Ishikawa (cell line): Measurements from ENCODE around the gene IHH.

Source experiments
- CEBPB ChIP-seq: IDR thresholded peaks from 2 replicates; pipeline ENCODE4 v1.6.1; 2012
- CREB1 ChIP-seq: IDR thresholded peaks from 2 replicates; pipeline ENCODE4 v1.6.1; 2012; ENCODE audit warnings: low read depth
- EGR1 ChIP-seq: IDR thresholded peaks from 2 replicates; pipeline ENCODE4 v1.6.1; 2012
- EP300 ChIP-seq: IDR thresholded peaks from 2 replicates; pipeline ENCODE4 v1.6.1; 2012; ENCODE audit warnings: borderline replicate concordance
- FOXM1 ChIP-seq: IDR thresholded peaks from 2 replicates; pipeline ENCODE4 v1.6.1; 2012; ENCODE audit warnings: low read depth, borderline replicate concordance
- MAX ChIP-seq: IDR thresholded peaks from 2 replicates; pipeline ENCODE4 v1.6.1; 2012
- NFIC ChIP-seq: IDR thresholded peaks from 2 replicates; pipeline ENCODE4 v1.6.1; 2012
- RAD21 ChIP-seq: IDR thresholded peaks from 2 replicates; pipeline ENCODE4 v1.6.1; 2012; ENCODE audit warnings: low read depth
- REST ChIP-seq: IDR thresholded peaks from 2 replicates; pipeline ENCODE4 v1.6.1; 2012; ENCODE audit warnings: low read depth, mild to moderate bottlenecking
- TAF1 ChIP-seq: IDR thresholded peaks from 2 replicates; pipeline ENCODE4 v1.6.1; 2012; ENCODE audit warnings: low read depth, mild to moderate bottlenecking
- TCF12 ChIP-seq: IDR thresholded peaks from 2 replicates; pipeline ENCODE4 v1.6.1; 2012; ENCODE audit warnings: low read depth
- TEAD4 ChIP-seq: IDR thresholded peaks from 2 replicates; pipeline ENCODE4 v1.6.1; 2012
- YY1 ChIP-seq: IDR thresholded peaks from 2 replicates; pipeline ENCODE4 v1.6.1; 2012; ENCODE audit warnings: low read depth
- ZBTB7A ChIP-seq: IDR thresholded peaks from 2 replicates; pipeline ENCODE4 v1.6.1; 2012; ENCODE audit warnings: low read depth
- TF ChIP-seq, protein P1 (sequence below): IDR thresholded peaks from 2 replicates; pipeline ENCODE4 v1.6.1; 2012

The IHH gene

GRCh38 chr2:219020604-219021365 lies 39.9 kb downstream of the IHH start:
- TF ChIP-seq, protein P1, sequence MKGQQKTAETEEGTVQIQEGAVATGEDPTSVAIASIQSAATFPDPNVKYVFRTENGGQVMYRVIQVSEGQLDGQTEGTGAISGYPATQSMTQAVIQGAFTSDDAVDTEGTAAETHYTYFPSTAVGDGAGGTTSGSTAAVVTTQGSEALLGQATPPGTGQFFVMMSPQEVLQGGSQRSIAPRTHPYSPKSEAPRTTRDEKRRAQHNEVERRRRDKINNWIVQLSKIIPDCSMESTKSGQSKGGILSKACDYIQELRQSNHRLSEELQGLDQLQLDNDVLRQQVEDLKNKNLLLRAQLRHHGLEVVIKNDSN, result no peak
- TF ChIP-seq TCF12 (no peak), CREB1 (no peak), NFIC (no peak), TAF1 (no peak), EGR1 (no peak), YY1 (no peak), MAX (no peak), EP300 (no peak), TEAD4 (no peak)

GRCh38 chr2:219019436-219019835 lies 41.3 kb downstream of the IHH start:
- TF ChIP-seq TAF1, result no peak
- TF ChIP-seq TEAD4, result no peak
- TF ChIP-seq EP300, result no peak
- TF ChIP-seq FOXM1, result no peak
- TF ChIP-seq, protein P1, result no peak
- no peak for TF ChIP-seq YY1
- TF ChIP-seq TCF12, result no peak
- no peak for TF ChIP-seq NFIC
- TF ChIP-seq REST, result no peak
- TF ChIP-seq CREB1, result no peak
- TF ChIP-seq MAX, result no peak
- no peak for TF ChIP-seq RAD21
- no peak for TF ChIP-seq EGR1
- no peak for TF ChIP-seq CEBPB
- no peak for TF ChIP-seq ZBTB7A

DNA sequence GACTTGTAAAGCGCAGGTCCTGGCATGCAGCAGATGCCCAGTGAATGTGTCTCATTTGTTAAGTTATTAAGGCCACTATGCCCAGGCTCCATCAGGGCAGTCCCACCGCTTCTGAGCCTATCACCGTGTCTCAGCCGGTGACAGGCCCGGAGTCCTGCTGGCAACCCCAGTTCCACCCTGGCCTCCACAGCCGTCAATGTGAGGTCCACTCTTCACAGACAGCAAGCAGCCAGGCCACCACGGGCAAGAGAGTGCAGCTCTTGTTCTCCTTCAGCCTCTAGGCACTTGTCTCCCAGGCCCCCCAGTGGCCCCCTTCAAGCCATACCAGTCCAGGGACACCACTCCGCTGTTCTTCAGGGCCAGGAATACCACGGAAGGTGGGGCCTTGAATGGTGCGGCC lies 42.0 kb downstream of the IHH start:
- no peak for TF ChIP-seq NFIC
- no peak for TF ChIP-seq CEBPB
- TF ChIP-seq TAF1, result no peak
- TF ChIP-seq TCF12, result no peak
- no peak for TF ChIP-seq REST
- TF ChIP-seq FOXM1, result no peak
- TF ChIP-seq, protein P1, result no peak
- no peak for TF ChIP-seq YY1
- TF ChIP-seq EP300, result no peak
- TF ChIP-seq EGR1, result no peak
- no peak for TF ChIP-seq MAX
- TF ChIP-seq RAD21, result no peak

DNA sequence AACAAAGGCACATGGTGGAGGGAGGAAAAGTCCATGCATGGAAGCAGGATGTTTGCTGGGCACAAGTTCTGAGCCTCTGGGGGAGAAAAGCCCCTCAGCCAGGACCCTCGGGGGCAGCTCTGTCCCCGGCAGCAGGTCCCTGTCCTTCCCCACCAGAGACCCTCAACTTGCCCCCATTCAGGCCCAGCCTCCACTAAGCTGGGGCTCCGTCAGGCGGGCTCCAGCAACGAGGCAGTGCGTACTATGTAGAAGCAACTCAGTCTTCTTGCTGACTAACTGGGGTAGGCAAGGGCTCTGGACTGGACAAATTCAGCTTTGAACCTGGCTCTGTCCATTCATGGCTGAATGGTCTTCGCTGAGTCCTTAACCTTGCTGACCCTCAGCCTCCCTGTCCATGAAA lies 42.4 kb downstream of the IHH start:
- TF ChIP-seq ZBTB7A (no peak), CREB1 (no peak), REST (no peak), EP300 (no peak), RAD21 (no peak), EGR1 (no peak), CEBPB (no peak), TAF1 (no peak), FOXM1 (no peak), NFIC (no peak), MAX (no peak), TEAD4 (no peak), TCF12 (no peak), YY1 (no peak)
- TF ChIP-seq, protein P1, result no peak
